ACC112 (cell line): ENCODE results near the gene DCUN1D4.
A peak's percentile ranks its signal among the peaks of the same experiment; 100 is the strongest.
"Not testable (repeated sequence)": the region's sequence is repeated elsewhere in the genome, so short reads cannot be mapped to it uniquely, and the experiment has no call there.

Source experiments
- H2AFZ ChIP-seq: fragments of 200-600 bp; sonication (generic); one replicate; pipeline ENCODE4 v1.6.0; 2017; ENCODE audit warnings: antibody characterized with exemption, low read length; ENCODE audit not compliant: unreplicated experiment
- H3K27ac ChIP-seq: fragments of 200-600 bp; sonication (generic); 2 replicates; pipeline ENCODE4 v1.5.1; 2014; ENCODE audit warnings: low read depth, mild to moderate bottlenecking, antibody characterized with exemption, low read length, moderate library complexity
- H3K27me3 ChIP-seq: fragments of 200-600 bp; sonication (generic); 2 replicates; pipeline ENCODE4 v1.6.1; 2014; ENCODE audit warnings: mild to moderate bottlenecking, antibody characterized with exemption, low read length, moderate library complexity, mixed read lengths; ENCODE audit not compliant: insufficient read depth
- H3K36me3 ChIP-seq: fragments of 200-600 bp; sonication (generic); 2 replicates; pipeline ENCODE4 v1.6.1; 2016; ENCODE audit warnings: mild to moderate bottlenecking, antibody characterized with exemption, low read length, moderate library complexity, mixed read lengths; ENCODE audit not compliant: insufficient read depth
- H3K4me1 ChIP-seq: fragments of 200-600 bp; sonication (generic); one replicate; pipeline ENCODE4 v1.6.1; 2016; ENCODE audit warnings: low read length, mixed read lengths; ENCODE audit not compliant: insufficient read depth, unreplicated experiment, control insufficient read depth
- H3K4me3 ChIP-seq: fragments of 200-600 bp; sonication (generic); 2 replicates; pipeline ENCODE4 v1.5.1; 2014; ENCODE audit warnings: mild to moderate bottlenecking, low read depth, low read length
- H3K79me2 ChIP-seq: fragments of 200-600 bp; sonication (generic); one replicate; pipeline ENCODE4 v1.6.0; 2016; ENCODE audit warnings: low read length; ENCODE audit not compliant: control insufficient read depth, unreplicated experiment, insufficient read depth

Gene DCUN1D4

DNA sequence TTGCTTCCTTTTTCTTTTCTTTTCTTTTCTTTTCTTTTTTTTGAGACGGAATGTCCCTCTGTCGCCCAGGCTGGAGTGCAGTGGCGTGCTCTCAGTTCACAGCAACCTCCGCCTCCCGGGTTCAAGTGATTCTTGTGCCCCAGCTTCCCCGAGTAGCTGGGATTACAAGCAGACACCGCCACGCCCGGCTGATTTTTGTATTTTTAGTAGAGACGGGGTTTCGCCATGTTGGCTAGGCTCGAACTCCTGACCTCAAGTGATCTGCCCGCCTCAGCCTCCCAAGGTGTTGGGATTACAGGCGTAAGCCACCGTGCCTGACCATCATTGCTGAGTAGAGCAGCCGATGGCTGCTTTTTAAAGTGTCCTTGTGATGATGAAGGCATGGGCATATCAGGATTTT is 50.4 kb downstream of the DCUN1D4 start:
- H3K4me1 ChIP-seq, result peaks cover 29% of the 10 kb centered on the region
- not testable (repeated sequence) for H3K79me2 ChIP-seq, H3K27ac ChIP-seq, H3K4me3 ChIP-seq, H2AFZ ChIP-seq, H3K27me3 ChIP-seq
- H3K36me3 ChIP-seq, result peaks cover 27% of the 10 kb centered on the region

DNA sequence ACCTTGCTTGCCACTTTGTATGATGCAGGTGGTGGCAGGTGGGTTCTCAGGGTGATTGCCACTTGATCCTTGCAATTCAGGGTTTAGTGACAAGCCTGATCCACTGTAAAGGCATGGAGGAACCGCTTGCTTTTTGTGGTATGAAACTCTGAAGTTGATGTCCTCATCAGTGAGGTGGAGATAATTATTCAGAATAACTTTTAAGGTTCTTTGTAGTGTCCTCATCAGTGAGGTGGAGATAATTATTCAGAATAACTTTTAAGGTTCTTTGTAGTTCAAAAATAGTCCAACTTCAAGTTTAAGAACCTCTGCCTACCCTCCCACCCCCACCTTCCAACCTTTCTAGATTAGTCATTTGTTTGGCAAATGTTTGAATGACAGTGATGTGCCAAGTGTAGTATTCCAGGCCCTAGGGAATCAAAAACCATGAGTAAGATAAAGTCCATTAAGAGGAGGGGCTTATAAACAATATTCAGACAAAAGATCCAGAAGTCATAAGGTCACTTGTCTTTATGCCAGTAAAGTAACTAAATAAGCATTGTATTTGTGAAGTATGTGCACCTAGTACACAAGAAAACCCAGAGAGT is 51.2 kb downstream of the DCUN1D4 start:
- peaks cover 27% of the 10 kb centered on the region for H3K36me3 ChIP-seq
- no peaks in the 10 kb centered on the region for H3K27me3 ChIP-seq
- peaks cover 29% of the 10 kb centered on the region for H3K4me1 ChIP-seq
- no peak overlapping the region for H3K4me3 ChIP-seq
- peak overlapping the region; percentile 23; the same call in 1 of the 2 replicates for H3K27ac ChIP-seq
- no peaks in the 10 kb centered on the region for H3K79me2 ChIP-seq
- no peak overlapping the region for H2AFZ ChIP-seq

DNA sequence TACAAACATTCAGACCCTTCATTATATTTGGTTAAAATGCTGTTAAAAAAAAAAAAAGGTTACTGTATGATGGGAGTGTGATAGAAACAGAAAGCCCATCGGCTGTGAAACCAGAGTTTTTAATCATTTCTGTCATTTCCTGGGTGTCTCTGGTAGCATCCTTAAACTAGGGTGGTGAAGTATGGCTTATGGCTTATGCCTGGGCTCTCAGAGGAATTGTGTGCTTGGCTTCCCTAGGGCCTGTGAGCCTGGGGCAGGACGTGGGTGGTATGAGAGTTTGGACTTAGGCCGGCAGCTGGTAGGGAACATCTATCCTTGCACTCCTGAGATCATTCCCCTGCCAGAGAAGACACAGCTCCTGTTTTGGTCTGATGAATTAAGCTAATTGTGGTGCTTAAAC is 52.2 kb downstream of the DCUN1D4 start:
- Histone ChIP-seq H3K36me3 (peaks cover 22% of the 10 kb centered on the region), H3K27ac (peak overlapping the region; percentile 23), H3K4me1 (peaks cover 29% of the 10 kb centered on the region), H3K4me3 (no peak overlapping the region), H3K27me3 (no peaks in the 10 kb centered on the region), H3K79me2 (no peaks in the 10 kb centered on the region), H2AFZ (no peak overlapping the region)

DNA sequence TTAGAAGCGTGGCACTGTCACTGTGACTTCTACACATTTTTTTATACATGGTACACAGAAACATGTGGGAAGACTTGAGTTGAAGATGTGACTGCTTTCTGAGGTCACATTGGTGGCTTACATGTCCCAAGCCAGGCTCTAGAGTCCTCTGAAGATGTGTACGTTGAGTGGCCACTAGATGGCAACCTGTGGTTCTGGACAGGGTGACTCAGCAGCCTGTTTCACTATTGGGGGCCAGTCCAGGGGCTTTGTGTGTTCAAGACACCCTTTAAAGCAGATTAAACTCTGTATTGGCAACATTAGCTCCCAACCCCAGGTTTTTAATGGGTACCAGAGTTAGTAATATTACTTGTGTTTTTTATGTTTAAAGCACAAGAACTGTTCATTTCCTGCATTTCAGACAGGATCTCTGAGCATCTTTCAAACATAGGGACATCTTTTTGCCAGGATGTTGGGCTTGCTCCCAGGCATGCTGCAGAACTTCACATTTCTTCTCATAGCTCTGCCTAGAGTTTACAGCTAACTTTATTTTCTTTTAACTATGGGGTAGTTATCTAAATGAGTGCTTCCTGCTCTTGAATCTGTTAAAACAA is 53.0 kb downstream of the DCUN1D4 start:
- no peak overlapping the region for H3K4me3 ChIP-seq
- H3K27ac ChIP-seq, result peak overlapping the region; percentile 39
- peaks cover 29% of the 10 kb centered on the region for H3K4me1 ChIP-seq
- peaks cover 20% of the 10 kb centered on the region for H3K36me3 ChIP-seq
- H3K27me3 ChIP-seq, result no peaks in the 10 kb centered on the region
- H3K79me2 ChIP-seq, result no peaks in the 10 kb centered on the region
- H2AFZ ChIP-seq, result no peak overlapping the region

DNA sequence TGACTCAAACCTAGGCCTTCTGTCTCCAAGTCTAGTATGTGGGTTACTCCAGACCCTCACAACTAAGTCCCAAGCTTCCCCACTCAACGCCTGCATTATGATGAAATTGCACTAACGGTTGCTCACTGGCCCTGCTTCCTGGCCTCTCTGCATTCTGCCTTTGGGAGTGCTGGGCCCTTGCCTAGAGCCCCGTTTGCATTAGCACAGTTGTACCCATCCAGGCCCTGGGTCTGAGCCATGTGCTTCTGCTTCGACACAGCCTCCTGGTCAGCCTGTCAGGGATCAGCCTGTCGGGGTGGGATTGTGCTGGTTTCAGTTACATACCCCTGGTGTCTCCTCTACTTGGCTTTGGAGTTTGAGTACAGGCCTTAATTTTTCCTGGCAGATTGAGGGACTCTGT is 58.4 kb downstream of the DCUN1D4 start:
- peaks cover 6% of the 10 kb centered on the region for H3K79me2 ChIP-seq

DNA sequence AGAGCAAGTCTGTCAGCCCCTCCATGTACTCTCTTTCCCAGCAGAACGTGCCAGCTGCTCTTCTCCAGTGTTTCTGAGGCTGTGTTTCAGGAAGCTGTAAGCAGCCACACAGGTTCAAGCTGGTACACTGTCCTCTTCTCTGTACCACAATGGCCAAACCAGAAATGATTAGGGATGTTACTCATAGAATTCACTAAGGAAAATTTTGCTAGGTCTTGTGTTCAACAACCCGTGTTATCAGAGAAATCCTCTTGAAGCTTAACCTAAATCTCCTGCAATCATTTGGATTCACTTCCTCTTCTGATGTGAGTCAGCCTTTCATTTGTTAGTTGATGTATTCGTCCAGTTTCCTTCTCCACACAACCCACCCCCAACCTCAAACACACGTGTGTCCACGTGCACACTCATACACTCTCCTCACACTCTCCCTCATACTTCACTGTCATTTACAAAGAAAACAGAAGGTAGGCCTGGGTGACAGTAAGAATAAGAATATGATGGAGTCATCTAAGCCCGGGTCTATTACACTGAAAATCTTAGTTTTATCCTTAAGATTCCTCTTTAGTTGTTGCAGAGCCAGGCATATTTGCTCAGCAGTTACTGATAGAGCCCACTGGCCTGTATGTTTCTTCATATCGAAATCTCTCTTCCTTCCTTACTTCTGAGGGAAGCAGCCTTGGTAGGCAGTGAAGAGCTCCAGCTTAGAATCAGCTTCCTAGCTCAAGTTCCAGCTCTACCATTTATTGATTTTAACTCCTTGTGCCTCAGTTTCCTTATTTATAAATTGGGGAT is 63.4 kb downstream of the DCUN1D4 start:
- no peak overlapping the region for H3K4me3 ChIP-seq
- H3K4me1 ChIP-seq, result no peaks in the 10 kb centered on the region
- H3K36me3 ChIP-seq, result peaks cover 32% of the 10 kb centered on the region
- H2AFZ ChIP-seq, result no peak overlapping the region
- peaks cover 6% of the 10 kb centered on the region for H3K79me2 ChIP-seq
- H3K27me3 ChIP-seq, result no peaks in the 10 kb centered on the region
- H3K27ac ChIP-seq, result no peak overlapping the region

More for the DNA sequence above, 58.4 kb downstream of the DCUN1D4 start:
- Histone ChIP-seq H3K27ac (no peak overlapping the region), H3K4me1 (no peaks in the 10 kb centered on the region), H3K4me3 (no peak overlapping the region), H2AFZ (no peak overlapping the region), H3K27me3 (no peaks in the 10 kb centered on the region), H3K36me3 (peaks cover 25% of the 10 kb centered on the region)

DNA sequence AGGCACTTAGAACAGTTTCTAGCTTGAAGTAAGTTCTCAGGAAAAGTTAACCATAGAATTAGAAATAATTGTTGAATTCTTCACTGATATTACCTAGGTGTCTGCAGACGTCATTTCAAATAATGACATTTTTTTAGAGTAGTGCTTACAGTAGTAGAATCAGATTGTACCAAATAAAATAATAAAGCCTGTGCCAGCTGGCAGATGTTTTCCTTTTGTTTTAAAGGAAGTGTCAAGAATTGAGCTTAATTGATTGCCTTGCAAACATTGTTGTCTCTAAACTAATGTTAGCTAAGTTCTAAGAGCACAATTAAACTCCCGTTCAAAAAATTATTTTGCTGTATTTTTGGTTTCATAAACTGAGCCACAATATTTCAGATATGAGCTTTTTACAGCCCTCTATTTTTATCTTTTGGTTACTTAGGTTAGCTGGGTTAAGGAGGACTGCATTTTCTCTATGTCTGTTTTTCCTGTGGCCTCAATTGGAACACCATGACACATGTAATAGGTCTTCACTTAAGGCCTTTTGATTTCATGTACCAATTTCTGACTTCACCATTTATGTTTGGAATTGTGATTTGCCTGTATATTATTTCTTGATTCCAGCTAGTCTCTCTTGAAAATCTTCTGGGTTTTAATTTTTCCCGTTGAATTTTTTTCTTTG is 64.2 kb downstream of the DCUN1D4 start:
- Histone ChIP-seq H3K36me3 (peaks cover 32% of the 10 kb centered on the region), H3K4me1 (no peaks in the 10 kb centered on the region), H2AFZ (no peak overlapping the region), H3K79me2 (peaks cover 5% of the 10 kb centered on the region), H3K27me3 (no peaks in the 10 kb centered on the region), H3K27ac (no peak overlapping the region), H3K4me3 (no peak overlapping the region)

DNA sequence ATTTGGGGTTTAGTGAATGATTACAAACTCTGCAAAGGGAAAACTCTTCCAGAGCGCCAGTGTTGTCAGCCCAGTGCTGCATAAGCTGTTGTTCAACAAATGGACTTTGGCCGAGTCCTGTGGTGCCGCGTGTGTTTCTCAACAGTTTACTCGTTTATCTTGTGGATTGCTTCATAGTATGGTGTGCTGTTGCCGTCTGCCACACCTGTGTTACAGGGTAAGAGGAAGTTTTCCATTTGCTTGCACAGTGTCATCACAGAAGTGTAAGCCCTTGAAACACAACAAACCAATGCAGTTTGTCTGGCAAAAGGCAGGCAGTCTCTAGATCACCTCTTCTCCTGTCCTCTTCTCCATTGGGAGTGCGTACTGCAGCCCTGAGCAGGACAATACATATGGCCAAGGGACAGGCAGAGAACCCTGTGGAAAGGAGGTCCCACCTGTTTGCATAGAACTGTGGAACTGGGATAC is 66.3 kb downstream of the DCUN1D4 start:
- no peak overlapping the region for H3K4me3 ChIP-seq
- no peak overlapping the region for H2AFZ ChIP-seq
- H3K79me2 ChIP-seq, result no peaks in the 10 kb centered on the region
- H3K36me3 ChIP-seq, result peaks cover 30% of the 10 kb centered on the region
- H3K4me1 ChIP-seq, result no peaks in the 10 kb centered on the region
- no peak overlapping the region for H3K27ac ChIP-seq
- H3K27me3 ChIP-seq, result no peaks in the 10 kb centered on the region

DNA sequence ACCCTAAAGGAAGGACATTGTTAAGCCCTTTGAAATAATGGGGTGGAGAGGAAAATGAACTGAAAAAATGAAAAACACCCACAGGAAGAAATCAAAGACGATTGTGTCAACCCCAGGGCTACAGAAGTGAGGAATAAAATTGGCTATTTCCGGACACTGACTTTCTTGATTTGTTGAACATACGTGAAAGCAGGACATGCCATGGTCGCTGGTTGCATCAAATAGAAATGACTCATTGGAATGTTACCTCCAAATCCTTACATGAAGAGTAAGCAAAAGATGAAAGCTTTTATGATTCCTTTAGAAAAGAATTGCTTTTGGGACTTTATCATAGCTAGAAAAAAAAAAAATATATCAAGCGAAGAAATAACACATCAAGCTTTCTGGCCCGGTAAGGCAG is 75.3 kb downstream of the DCUN1D4 start:
- Histone ChIP-seq H3K4me3 (no peak overlapping the region), H3K36me3 (peaks cover 28% of the 10 kb centered on the region)

DNA sequence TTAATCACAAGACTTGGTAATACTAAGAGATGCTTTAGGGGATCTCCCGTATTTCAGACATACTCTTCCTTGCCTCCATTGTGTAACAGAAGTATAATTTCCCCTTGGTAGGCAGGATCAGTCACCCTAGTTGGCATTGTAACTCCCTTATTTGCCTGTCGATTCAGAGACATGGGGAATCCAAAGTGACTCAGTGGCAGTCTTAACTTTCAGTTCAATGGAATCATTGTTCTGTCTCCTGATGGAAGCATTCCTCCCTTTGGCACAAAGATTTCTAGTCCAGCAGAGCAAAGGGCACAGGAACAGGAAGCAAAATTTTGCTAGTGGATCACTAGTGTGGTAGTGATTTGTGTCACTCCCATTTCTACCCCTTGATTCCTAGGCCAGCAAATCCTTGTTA is 80.4 kb downstream of the DCUN1D4 start:
- Histone ChIP-seq H3K36me3 (no peaks in the 10 kb centered on the region), H3K27ac (no peak overlapping the region), H3K4me3 (no peak overlapping the region), H3K79me2 (no peaks in the 10 kb centered on the region), H3K4me1 (no peaks in the 10 kb centered on the region), H3K27me3 (no peaks in the 10 kb centered on the region), H2AFZ (no peak overlapping the region)

More for the DNA sequence above, 75.3 kb downstream of the DCUN1D4 start:
- Histone ChIP-seq H3K79me2 (no peaks in the 10 kb centered on the region), H3K4me1 (no peaks in the 10 kb centered on the region), H2AFZ (no peak overlapping the region), H3K27ac (no peak overlapping the region), H3K27me3 (no peaks in the 10 kb centered on the region)
